Measurements from ENCODE around the gene C2CD3. TPM values are rescaled to one million over a fixed set of nuclear protein-coding genes. Genes with fewer than 3 reads are reported as not detected.
A peak's percentile ranks its signal among the peaks of the same experiment; 100 is the strongest.
"Not testable (repeated sequence)": the region's sequence is repeated elsewhere in the genome, so short reads cannot be mapped to it uniquely, and the experiment has no call there.

Gene C2CD3
- total RNA-seq, 2 experiments from 2014 or later: 23.9 to 28.0 TPM

- CTCF ChIA-PET: no interaction called here
- POLR2A ChIA-PET: no interaction called here
- ATAC-seq (no peak), DNase-seq (no peak)
- Mint-ChIP-seq H3K9me3 (ENCODE audit: low read depth) (no peaks in the 10 kb centered on the region), H3K27me3 (no peaks in the 10 kb centered on the region), H3K36me3 (ENCODE audit: low read depth) (peaks cover 33% of the 10 kb centered on the region), H3K27ac (no peak overlapping the region), H3K4me3 (no peak overlapping the region), H3K4me1 (peaks cover 6% of the 10 kb centered on the region)
- intact Hi-C loops (cut with DNase I, micrococcal nuclease): no loop called here
Observed at GRCh38 chr11:74077193-74077592, 93.6 kb downstream of the C2CD3 start.

- H3K4me3 Mint-ChIP-seq: no peak overlapping the region
- ChIA-PET POLR2A (no interaction called here), CTCF (no interaction called here)
- intact Hi-C loops (cut with DNase I, micrococcal nuclease): no loop called here
- H3K4me1 Mint-ChIP-seq: peaks cover 8% of the 10 kb centered on the region
- ATAC-seq (no peak), DNase-seq (no peak)
- no peaks in the 10 kb centered on the region for H3K27me3 Mint-ChIP-seq
- no peaks in the 10 kb centered on the region for H3K9me3 Mint-ChIP-seq (ENCODE audit: low read depth)
- no peak overlapping the region for H3K27ac Mint-ChIP-seq
- H3K36me3 Mint-ChIP-seq (ENCODE audit: low read depth): peaks cover 36% of the 10 kb centered on the region
Observed at GRCh38 chr11:74072721-74073120, 98.1 kb downstream of the C2CD3 start.

GRCh38 chr11:74072286-74072685, 98.5 kb downstream of the C2CD3 start:
- ChIA-PET POLR2A (no interaction called here), CTCF (no interaction called here)
- Mint-ChIP-seq H3K27ac (no peak overlapping the region), H3K4me1 (peaks cover 8% of the 10 kb centered on the region), H3K9me3 (ENCODE audit: low read depth) (no peaks in the 10 kb centered on the region), H3K4me3 (no peak overlapping the region), H3K36me3 (ENCODE audit: low read depth) (peaks cover 36% of the 10 kb centered on the region), H3K27me3 (no peaks in the 10 kb centered on the region)
- no peak for DNase-seq
- ATAC-seq: peak; percentile 90
- intact Hi-C loops (cut with DNase I, micrococcal nuclease): no loop called here

- no peaks in the 10 kb centered on the region for H3K9me3 Mint-ChIP-seq (ENCODE audit: low read depth)
- ATAC-seq: no peak
- peaks cover 33% of the 10 kb centered on the region for H3K36me3 Mint-ChIP-seq (ENCODE audit: low read depth)
- no peak overlapping the region for H3K27ac Mint-ChIP-seq
- intact Hi-C loops (cut with DNase I, micrococcal nuclease): no loop called here
- ChIA-PET CTCF (no interaction called here), POLR2A (interaction anchor here (0.7 kb wide), 1 partner anchor 15 kb away, joined by 5 read pairs; no protein-coding TSS in a partner anchor)
- peaks cover 8% of the 10 kb centered on the region for H3K4me1 Mint-ChIP-seq
- DNase-seq: no peak
- no peaks in the 10 kb centered on the region for H3K27me3 Mint-ChIP-seq
- H3K4me3 Mint-ChIP-seq: no peak overlapping the region
Observed at GRCh38 chr11:74070723-74071492, 99.9 kb downstream of the C2CD3 start.

GRCh38 chr11:74069146-74070046, 101.4 kb downstream of the C2CD3 start:
- Mint-ChIP-seq H3K4me3 (no peak overlapping the region), H3K27ac (no peak overlapping the region), H3K27me3 (no peaks in the 10 kb centered on the region), H3K4me1 (peaks cover 8% of the 10 kb centered on the region), H3K9me3 (ENCODE audit: low read depth) (peaks cover 2% of the 10 kb centered on the region), H3K36me3 (ENCODE audit: low read depth) (peaks cover 41% of the 10 kb centered on the region)
- POLR2A ChIA-PET: no interaction called here
- DNase-seq (no peak), ATAC-seq (no peak)
- CTCF ChIA-PET: no interaction called here
- intact Hi-C loops (cut with DNase I, micrococcal nuclease): no loop called here

- H3K4me1 Mint-ChIP-seq; DNase-seq; H3K27me3 Mint-ChIP-seq; POLR2A ChIA-PET; H3K27ac Mint-ChIP-seq; intact Hi-C loops (cut with DNase I, micrococcal nuclease); H3K4me3 Mint-ChIP-seq; ATAC-seq; H3K9me3 Mint-ChIP-seq (ENCODE audit: low read depth): not testable (repeated sequence)
- H3K36me3 Mint-ChIP-seq (ENCODE audit: low read depth): peaks cover 39% of the 10 kb centered on the region
- CTCF ChIA-PET: interaction anchor here (0.9 to 1.4 kb wide), 2 partner anchors 51 to 129 kb away, joined by 3 to 4 read pairs; no protein-coding TSS in a partner anchor
Observed at GRCh38 chr11:74066663-74067062, 104.1 kb downstream of the C2CD3 start.

GRCh38 chr11:74065534-74065933, 105.3 kb downstream of the C2CD3 start:
- H3K9me3 Mint-ChIP-seq (ENCODE audit: low read depth); H3K27ac Mint-ChIP-seq; H3K4me3 Mint-ChIP-seq; H3K27me3 Mint-ChIP-seq; intact Hi-C loops (cut with DNase I, micrococcal nuclease); POLR2A ChIA-PET; CTCF ChIA-PET; ATAC-seq; DNase-seq: not testable (repeated sequence)
- Mint-ChIP-seq H3K36me3 (ENCODE audit: low read depth) (peaks cover 40% of the 10 kb centered on the region), H3K4me1 (peaks cover 10% of the 10 kb centered on the region)

- POLR2A ChIA-PET; DNase-seq; ATAC-seq; intact Hi-C loops (cut with DNase I, micrococcal nuclease); H3K27me3 Mint-ChIP-seq; H3K9me3 Mint-ChIP-seq (ENCODE audit: low read depth); CTCF ChIA-PET; H3K27ac Mint-ChIP-seq; H3K4me3 Mint-ChIP-seq: not testable (repeated sequence)
- Mint-ChIP-seq H3K36me3 (ENCODE audit: low read depth) (peaks cover 43% of the 10 kb centered on the region), H3K4me1 (peaks cover 10% of the 10 kb centered on the region)
Observed at GRCh38 chr11:74063628-74064027, 107.2 kb downstream of the C2CD3 start.

GRCh38 chr11:74061599-74061998, 109.2 kb downstream of the C2CD3 start:
- ATAC-seq: not testable (repeated sequence)

GRCh38 chr11:74057249-74058151, 113.3 kb downstream of the C2CD3 start:
- ATAC-seq (no peak), DNase-seq (no peak)
- H3K4me1 Mint-ChIP-seq: peaks cover 10% of the 10 kb centered on the region
- H3K9me3 Mint-ChIP-seq (ENCODE audit: low read depth): peaks cover 4% of the 10 kb centered on the region
- H3K27me3 Mint-ChIP-seq: no peaks in the 10 kb centered on the region
- H3K4me3 Mint-ChIP-seq: no peak overlapping the region
- CTCF ChIA-PET: no interaction called here
- peaks cover 33% of the 10 kb centered on the region for H3K36me3 Mint-ChIP-seq (ENCODE audit: low read depth)
- no peak overlapping the region for H3K27ac Mint-ChIP-seq
- POLR2A ChIA-PET: interaction anchor here (0.7 kb wide), 1 partner anchor 655 kb away, joined by 4 read pairs; no protein-coding TSS in a partner anchor
- intact Hi-C loops (cut with DNase I, micrococcal nuclease): no loop called here

More at GRCh38 chr11:74061599-74061998, 109.2 kb downstream of the C2CD3 start:
- H3K9me3 Mint-ChIP-seq (ENCODE audit: low read depth); POLR2A ChIA-PET; H3K27me3 Mint-ChIP-seq; CTCF ChIA-PET; intact Hi-C loops (cut with DNase I, micrococcal nuclease); DNase-seq; H3K4me3 Mint-ChIP-seq; H3K27ac Mint-ChIP-seq: not testable (repeated sequence)
- Mint-ChIP-seq H3K36me3 (ENCODE audit: low read depth) (peaks cover 45% of the 10 kb centered on the region), H3K4me1 (peaks cover 10% of the 10 kb centered on the region)

GRCh38 chr11:74055938-74056337, 114.9 kb downstream of the C2CD3 start:
- no peak for DNase-seq
- ATAC-seq: no peak
- H3K4me1 Mint-ChIP-seq: peaks cover 3% of the 10 kb centered on the region
- H3K9me3 Mint-ChIP-seq (ENCODE audit: low read depth): no peaks in the 10 kb centered on the region
- CTCF ChIA-PET: interaction anchor here (0.7 kb wide), 1 partner anchor 12 kb away, joined by 3 read pairs; no protein-coding TSS in a partner anchor
- H3K27me3 Mint-ChIP-seq: no peaks in the 10 kb centered on the region
- POLR2A ChIA-PET: interaction anchor here (0.6 kb wide), 1 partner anchor 15 kb away, joined by 5 read pairs; no protein-coding TSS in a partner anchor
- H3K27ac Mint-ChIP-seq: no peak overlapping the region
- intact Hi-C loops (cut with DNase I, micrococcal nuclease): no loop called here
- no peak overlapping the region for H3K4me3 Mint-ChIP-seq
- peaks cover 29% of the 10 kb centered on the region for H3K36me3 Mint-ChIP-seq (ENCODE audit: low read depth)

Measured in activated CD4-positive, alpha-beta T cell treated with anti-CD3 and anti-CD28 coated beads for 36 hours (primary cell).